ENCODE data around the gene VPS35L. TPM values are rescaled to one million over a fixed set of nuclear protein-coding genes. Genes with fewer than 3 reads are reported as not detected.
"Not testable (repeated sequence)": the region's sequence is repeated elsewhere in the genome, so short reads cannot be mapped to it uniquely, and the experiment has no call there.

Gene VPS35L
- total RNA-seq, 1 donor from 2014 or later: 60.0 TPM

- no peaks in the 10 kb centered on the region for H3K9me3 Mint-ChIP-seq (ENCODE audit: unreplicated experiment)
- no peak for DNase-seq (ENCODE audit: low spot score)
- no peaks in the 10 kb centered on the region for H3K27me3 Mint-ChIP-seq (ENCODE audit: unreplicated experiment)
- H3K27ac Mint-ChIP-seq (ENCODE audit: unreplicated experiment): no peak overlapping the region
- no peak overlapping the region for H3K4me3 Mint-ChIP-seq (ENCODE audit: unreplicated experiment)
- no peaks in the 10 kb centered on the region for H3K4me1 Mint-ChIP-seq (ENCODE audit: unreplicated experiment)
- TF ChIP-seq, protein P1, sequence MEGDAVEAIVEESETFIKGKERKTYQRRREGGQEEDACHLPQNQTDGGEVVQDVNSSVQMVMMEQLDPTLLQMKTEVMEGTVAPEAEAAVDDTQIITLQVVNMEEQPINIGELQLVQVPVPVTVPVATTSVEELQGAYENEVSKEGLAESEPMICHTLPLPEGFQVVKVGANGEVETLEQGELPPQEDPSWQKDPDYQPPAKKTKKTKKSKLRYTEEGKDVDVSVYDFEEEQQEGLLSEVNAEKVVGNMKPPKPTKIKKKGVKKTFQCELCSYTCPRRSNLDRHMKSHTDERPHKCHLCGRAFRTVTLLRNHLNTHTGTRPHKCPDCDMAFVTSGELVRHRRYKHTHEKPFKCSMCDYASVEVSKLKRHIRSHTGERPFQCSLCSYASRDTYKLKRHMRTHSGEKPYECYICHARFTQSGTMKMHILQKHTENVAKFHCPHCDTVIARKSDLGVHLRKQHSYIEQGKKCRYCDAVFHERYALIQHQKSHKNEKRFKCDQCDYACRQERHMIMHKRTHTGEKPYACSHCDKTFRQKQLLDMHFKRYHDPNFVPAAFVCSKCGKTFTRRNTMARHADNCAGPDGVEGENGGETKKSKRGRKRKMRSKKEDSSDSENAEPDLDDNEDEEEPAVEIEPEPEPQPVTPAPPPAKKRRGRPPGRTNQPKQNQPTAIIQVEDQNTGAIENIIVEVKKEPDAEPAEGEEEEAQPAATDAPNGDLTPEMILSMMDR (IDR thresholded peaks at IDR 0.05; ENCODE audit: unreplicated experiment): no peak
- peaks cover 24% of the 10 kb centered on the region for H3K36me3 Mint-ChIP-seq (ENCODE audit: low read depth, unreplicated experiment)
Observed at GRCh38 chr16:19678804-19679203, 123.3 kb downstream of the VPS35L start.

DNA sequence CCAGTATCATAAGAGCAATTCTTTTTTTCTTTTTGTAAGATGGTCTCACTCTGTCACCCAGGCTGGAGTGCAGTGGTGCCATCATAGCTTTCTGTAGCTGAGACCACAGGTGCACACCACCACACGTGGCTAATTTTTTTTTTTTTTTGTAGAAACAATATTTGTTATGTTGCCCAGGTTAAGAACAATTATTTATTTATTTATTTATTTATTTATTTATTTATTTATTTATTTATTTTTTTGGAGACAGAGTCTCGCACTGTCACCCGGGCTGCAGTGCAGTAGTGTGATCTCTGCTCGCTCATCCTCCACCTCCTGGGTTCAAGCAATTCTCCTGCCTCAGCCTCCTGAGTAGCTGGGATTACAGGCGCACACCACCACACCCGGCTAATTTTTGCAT is 123.8 kb downstream of the VPS35L start:
- H3K4me1 Mint-ChIP-seq (ENCODE audit: unreplicated experiment); H3K27me3 Mint-ChIP-seq (ENCODE audit: unreplicated experiment): not testable (repeated sequence)

DNA sequence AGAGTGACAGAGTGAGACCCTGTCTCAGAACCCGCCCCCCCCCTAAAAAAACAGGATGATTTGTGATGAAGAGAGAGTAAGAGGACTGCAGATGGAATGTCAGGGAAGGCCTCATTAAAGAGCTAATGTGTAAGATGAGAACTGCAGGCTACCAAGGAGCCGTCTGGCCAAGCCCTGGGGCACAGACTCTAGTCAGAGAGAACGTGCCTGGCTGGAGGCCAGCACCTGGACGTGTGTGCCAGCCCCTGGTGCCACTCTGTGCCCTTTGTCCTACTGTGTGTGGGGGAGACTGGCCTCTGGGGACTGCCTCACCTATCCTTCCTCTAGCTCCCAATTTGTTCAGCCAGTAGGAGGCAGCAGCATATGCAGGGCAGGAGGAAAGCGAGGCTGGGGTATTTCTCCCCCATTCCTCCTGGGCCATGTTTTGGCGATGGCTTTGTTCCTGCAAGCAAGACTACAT is 125.4 kb downstream of the VPS35L start:
- H3K4me3 Mint-ChIP-seq (ENCODE audit: unreplicated experiment): no peak overlapping the region
- TF ChIP-seq, protein P1 (IDR thresholded peaks at IDR 0.05; ENCODE audit: unreplicated experiment): no peak
- H3K4me1 Mint-ChIP-seq (ENCODE audit: unreplicated experiment): no peaks in the 10 kb centered on the region
- no peak overlapping the region for H3K27ac Mint-ChIP-seq (ENCODE audit: unreplicated experiment)
- H3K9me3 Mint-ChIP-seq (ENCODE audit: unreplicated experiment): no peaks in the 10 kb centered on the region
- no peak for DNase-seq (ENCODE audit: low spot score)
- peaks cover 35% of the 10 kb centered on the region for H3K36me3 Mint-ChIP-seq (ENCODE audit: low read depth, unreplicated experiment)
- no peaks in the 10 kb centered on the region for H3K27me3 Mint-ChIP-seq (ENCODE audit: unreplicated experiment)

More for the DNA sequence above, 123.8 kb downstream of the VPS35L start:
- not testable (repeated sequence) for H3K9me3 Mint-ChIP-seq (ENCODE audit: unreplicated experiment); H3K27ac Mint-ChIP-seq (ENCODE audit: unreplicated experiment); DNase-seq (ENCODE audit: low spot score); H3K4me3 Mint-ChIP-seq (ENCODE audit: unreplicated experiment)
- peaks cover 24% of the 10 kb centered on the region for H3K36me3 Mint-ChIP-seq (ENCODE audit: low read depth, unreplicated experiment)

GRCh38 chr16:19681637-19682036 is 126.1 kb downstream of the VPS35L start:
- Mint-ChIP-seq H3K9me3 (ENCODE audit: unreplicated experiment) (no peaks in the 10 kb centered on the region), H3K4me1 (ENCODE audit: unreplicated experiment) (no peaks in the 10 kb centered on the region), H3K27me3 (ENCODE audit: unreplicated experiment) (no peaks in the 10 kb centered on the region), H3K4me3 (ENCODE audit: unreplicated experiment) (no peak overlapping the region), H3K36me3 (ENCODE audit: low read depth, unreplicated experiment) (peaks cover 36% of the 10 kb centered on the region), H3K27ac (ENCODE audit: unreplicated experiment) (peak overlapping the region; percentile 36)
- TF ChIP-seq, protein P1 (IDR thresholded peaks at IDR 0.05; ENCODE audit: unreplicated experiment): no peak
- no peak for DNase-seq (ENCODE audit: low spot score)

GRCh38 chr16:19683453-19684236 is 128.1 kb downstream of the VPS35L start:
- H3K36me3 Mint-ChIP-seq (ENCODE audit: low read depth, unreplicated experiment): peaks cover 38% of the 10 kb centered on the region

More at GRCh38 chr16:19683453-19684236, 128.1 kb downstream of the VPS35L start:
- TF ChIP-seq, protein P1 (IDR thresholded peaks at IDR 0.05; ENCODE audit: unreplicated experiment): no peak
- no peaks in the 10 kb centered on the region for H3K27me3 Mint-ChIP-seq (ENCODE audit: unreplicated experiment)
- H3K9me3 Mint-ChIP-seq (ENCODE audit: unreplicated experiment): no peaks in the 10 kb centered on the region
- no peak overlapping the region for H3K27ac Mint-ChIP-seq (ENCODE audit: unreplicated experiment)
- no peak for DNase-seq (ENCODE audit: low spot score)
- peak overlapping the region; percentile 51 for H3K4me3 Mint-ChIP-seq (ENCODE audit: unreplicated experiment)
- no peaks in the 10 kb centered on the region for H3K4me1 Mint-ChIP-seq (ENCODE audit: unreplicated experiment)

Measured in endothelial cell (in vitro differentiated cells).